Vagina (tissue), 2 donors: Measurements from ENCODE around the gene NAA40. TPM values are rescaled to one million over a fixed set of nuclear protein-coding genes. Genes with fewer than 3 reads are reported as not detected.

ENCODE experiments used
- DNase-seq, 2 donors: peaks; one replicate each; pipeline ENCODE4 v3.0.0-alpha.2; 2017; ENCODE audit errors: extremely low spot score in 2 of 2
- H3K27ac ChIP-seq: fragments of 200-600 bp; sonication (generic); one replicate; pipeline ENCODE4 v1.5.1; 2019
- H3K27me3 ChIP-seq: fragments of 200-600 bp; sonication (generic); one replicate; pipeline ENCODE4 v1.5.1; 2019
- H3K36me3 ChIP-seq, 2 donors: fragments of 200-600 bp; sonication (generic); one replicate each; pipeline ENCODE4 v1.5.1; 2017 to 2019
- H3K4me1 ChIP-seq: fragments of 200-600 bp; sonication (generic); one replicate; pipeline ENCODE4 v1.5.1; 2019
- H3K4me3 ChIP-seq, 2 donors: fragments of 200-600 bp; sonication (generic); 1 replicate in 1 of 2; 2 replicates in 1 of 2; pipeline ENCODE4 v1.5.1; 2016 to 2019
- H3K9me3 ChIP-seq: fragments of 200-600 bp; sonication (generic); one replicate; pipeline ENCODE4 v1.5.1; 2019
- CTCF ChIP-seq, 3 experiments: fragments of 450-650 bp in 2 of 3; fragments of 200-600 bp in 1 of 3; sonication (generic) in 1 of 3; IDR thresholded peaks; one replicate each; pipeline ENCODE4 v1.5.1; 2017 to 2019; ENCODE audit warnings: antibody characterized with exemption in 3 of 3, mild to moderate bottlenecking in 2 of 3, moderate library complexity in 2 of 3
- POLR2A ChIP-seq, 2 donors: fragments of 450-650 bp; IDR thresholded peaks; one replicate each; pipeline ENCODE4 v1.6.1; 2017; ENCODE audit warnings: antibody characterized with exemption in 2 of 2, mild to moderate bottlenecking in 2 of 2, moderate library complexity in 2 of 2
- POLR2AphosphoS5 ChIP-seq, 2 donors: sonication (generic); formaldehyde crosslinking; IDR thresholded peaks; one replicate each; pipeline ENCODE4 v1.9.0; 2017; ENCODE audit warnings: antibody characterized with exemption in 2 of 2, mild to moderate bottlenecking in 2 of 2, low read depth in 1 of 2; ENCODE audit not compliant: insufficient read depth in 1 of 2
- intact Hi-C: fragments of 100-400 bp; cut with DNase I; formaldehyde crosslinking; loops from one replicate; pipeline ENCODE4 v1.15.1; 2023
- total RNA-seq: library from RNA; depleted of rRNA; stranded (reverse); fragments of >200 nt; gene quantifications from one replicate; pipeline ENCODE4 v1.2.3, GENCODE V29; 2016

The NAA40 gene
- total RNA-seq, 1 donor from 2014 or later = 7.1 TPM

- DNase-seq = no peak
- TF ChIP-seq POLR2A (IDR thresholded peaks at IDR 0.05) (no peak), CTCF (IDR thresholded peaks at IDR 0.05) (no peak), POLR2AphosphoS5 (IDR thresholded peaks at IDR 0.05; ENCODE audit: insufficient read depth in 1 of 2, low read depth in 1 of 2) (no peak)
- Histone ChIP-seq H3K4me3 (no peak overlapping the region), H3K9me3 (no peaks in the 10 kb centered on the region), H3K27ac (no peak overlapping the region), H3K4me1 (peaks cover 31% of the 10 kb centered on the region), H3K36me3 (no peaks in the 10 kb centered on the region), H3K27me3 (no peaks in the 10 kb centered on the region)
- intact Hi-C loops = loop anchor here (10.0 kb wide), 1 partner anchor 176 kb away; the partner anchor contains the start of gene ZFTA
These were observed 2.0 kb downstream of the NAA40 start for GRCh38 chr11:63940786-63941185.

- H3K4me3 ChIP-seq = no peak overlapping the region
- intact Hi-C loops = loop anchor here (10.0 kb wide), 1 partner anchor 177 kb away; the partner anchor contains the start of gene ZFTA
- no peak overlapping the region for H3K27ac ChIP-seq
- H3K4me1 ChIP-seq = peaks cover 33% of the 10 kb centered on the region
- no peaks in the 10 kb centered on the region for H3K27me3 ChIP-seq
- TF ChIP-seq POLR2AphosphoS5 (IDR thresholded peaks at IDR 0.05; ENCODE audit: insufficient read depth in 1 of 2, low read depth in 1 of 2) (no peak), CTCF (IDR thresholded peaks at IDR 0.05) (no peak), POLR2A (IDR thresholded peaks at IDR 0.05) (no peak)
- no peaks in the 10 kb centered on the region for H3K36me3 ChIP-seq
- H3K9me3 ChIP-seq = no peaks in the 10 kb centered on the region
- no peak for DNase-seq
These were observed 3.1 kb downstream of the NAA40 start for GRCh38 chr11:63941901-63942300.

GRCh38 chr11:63942803-63943202 lies 4.0 kb downstream of the NAA40 start:
- H3K9me3 ChIP-seq = no peaks in the 10 kb centered on the region
- peaks cover 33% of the 10 kb centered on the region for H3K4me1 ChIP-seq
- no peak overlapping the region for H3K4me3 ChIP-seq
- DNase-seq = no peak
- no peaks in the 10 kb centered on the region for H3K27me3 ChIP-seq
- no peak overlapping the region for H3K27ac ChIP-seq
- no peak for TF ChIP-seq CTCF (IDR thresholded peaks at IDR 0.05)
- TF ChIP-seq POLR2A (IDR thresholded peaks at IDR 0.05) = no peak
- no peak for TF ChIP-seq POLR2AphosphoS5 (IDR thresholded peaks at IDR 0.05; ENCODE audit: insufficient read depth in 1 of 2, low read depth in 1 of 2)
- no peaks in the 10 kb centered on the region for H3K36me3 ChIP-seq
- intact Hi-C loops = loop anchor here (10.0 kb wide), 1 partner anchor 178 kb away; the partner anchor contains the start of gene ZFTA

GRCh38 chr11:63944987-63945386 lies 6.2 kb downstream of the NAA40 start:
- DNase-seq = no peak
- Histone ChIP-seq H3K36me3 (no peaks in the 10 kb centered on the region), H3K27me3 (no peaks in the 10 kb centered on the region), H3K27ac (peak overlapping the region; percentile 55), H3K9me3 (no peaks in the 10 kb centered on the region), H3K4me1 (peaks cover 19% of the 10 kb centered on the region), H3K4me3 (no peak overlapping the region)
- TF ChIP-seq CTCF (IDR thresholded peaks at IDR 0.05) (no peak), POLR2AphosphoS5 (IDR thresholded peaks at IDR 0.05; ENCODE audit: insufficient read depth in 1 of 2, low read depth in 1 of 2) (no peak), POLR2A (IDR thresholded peaks at IDR 0.05) (no peak)
- intact Hi-C loops = loop anchor here (2.0 to 10.0 kb wide), 2 partner anchors 108 to 180 kb away; partner anchors contain the start of gene ZFTA

GRCh38 chr11:63945477-63946163 lies 6.8 kb downstream of the NAA40 start:
- no peak for DNase-seq
- H3K27me3 ChIP-seq = no peaks in the 10 kb centered on the region
- TF ChIP-seq CTCF (IDR thresholded peaks at IDR 0.05) = peak; percentile 70 to 89 (median 87)
- no peak for TF ChIP-seq POLR2A (IDR thresholded peaks at IDR 0.05)
- TF ChIP-seq POLR2AphosphoS5 (IDR thresholded peaks at IDR 0.05; ENCODE audit: insufficient read depth in 1 of 2, low read depth in 1 of 2) = peak in 1 of 2 donors; percentile 60
- peak overlapping the region; percentile 55 for H3K27ac ChIP-seq
- no peaks in the 10 kb centered on the region for H3K9me3 ChIP-seq
- intact Hi-C loops = loop anchor here (2.0 to 10.0 kb wide), 2 partner anchors 109 to 181 kb away; partner anchors contain the start of gene ZFTA
- H3K36me3 ChIP-seq = no peaks in the 10 kb centered on the region
- H3K4me3 ChIP-seq = no peak overlapping the region
- peaks cover 13% of the 10 kb centered on the region for H3K4me1 ChIP-seq
